ENCODE data around the gene PLCB4. TPM values are rescaled to one million over a fixed set of nuclear protein-coding genes. Genes with fewer than 3 reads are reported as not detected.

PLCB4 gene
- total RNA-seq, 6 experiments from 2014 or later = 71.8 to 95.7 (median 79.1) TPM

DNA sequence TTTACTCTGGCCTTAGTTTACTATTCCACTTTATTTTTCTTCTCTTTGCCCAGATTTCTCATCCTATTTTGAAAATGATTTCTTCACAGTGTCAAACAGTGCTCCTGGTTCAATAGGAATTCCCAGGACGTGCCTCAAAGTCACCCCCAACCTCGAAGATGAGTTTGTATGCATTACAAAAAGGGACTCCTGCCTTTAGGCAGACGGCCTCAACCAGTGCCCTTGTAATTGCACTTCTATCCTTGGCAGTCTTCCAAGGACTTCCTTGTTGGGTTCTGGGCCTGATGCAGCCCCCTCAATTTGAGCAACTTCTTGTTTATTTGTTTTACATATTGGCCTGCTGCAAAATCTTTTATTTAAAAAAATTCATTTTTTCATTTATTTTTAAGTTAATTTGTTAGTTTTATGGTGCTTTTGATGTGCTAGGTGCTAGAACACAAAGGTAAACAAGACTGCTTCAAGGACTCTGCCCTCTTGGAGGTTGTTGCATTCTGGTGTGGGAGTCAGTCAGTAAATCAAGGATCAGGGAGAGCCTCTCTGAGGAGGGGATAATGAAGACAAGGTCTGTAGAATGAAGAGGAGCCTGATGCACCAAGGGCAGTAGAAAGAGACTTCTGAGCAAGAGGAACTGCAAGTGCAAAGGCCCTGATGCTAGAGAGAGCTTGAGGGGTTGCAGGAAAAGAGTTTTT, 264.0 kb downstream of the PLCB4 start:
- no peaks in the 10 kb centered on the region; the same call in 1 of the 2 replicates for H3K27me3 Mint-ChIP-seq (ENCODE audit: insufficient read depth)
- peaks cover 3% of the 10 kb centered on the region; the same call in 1 of the 2 replicates for H3K36me3 Mint-ChIP-seq (ENCODE audit: low read depth)
- H3K4me1 Mint-ChIP-seq (ENCODE audit: low read depth) = peaks cover 35% of the 10 kb centered on the region
- H3K9me3 Mint-ChIP-seq = no peaks in the 10 kb centered on the region
- no peak for DNase-seq
- TF ChIP-seq CTCF (IDR thresholded peaks at IDR 0.05) = no peak
- H3K4me3 Mint-ChIP-seq = no peak overlapping the region
- H3K27ac Mint-ChIP-seq = no peak overlapping the region

DNA sequence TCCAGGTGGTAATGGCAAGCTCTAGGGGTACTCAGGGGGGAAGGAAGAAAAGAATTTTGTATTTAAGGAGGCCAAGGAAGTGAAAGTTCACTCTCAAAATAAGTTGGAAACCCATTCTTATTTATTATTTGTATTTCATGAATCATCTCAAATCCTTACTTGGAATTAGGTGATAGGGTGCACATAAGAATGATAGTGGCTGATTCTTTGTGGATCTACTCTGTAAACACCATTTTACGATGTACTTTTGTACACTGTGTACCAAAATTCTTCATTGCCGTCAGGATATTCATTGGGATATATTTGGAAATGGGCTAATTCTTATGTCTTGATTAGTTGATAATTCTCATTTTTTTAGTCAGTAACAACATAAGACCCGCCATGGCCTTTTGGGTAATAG, 266.0 kb downstream of the PLCB4 start:
- no peak for TF ChIP-seq CTCF (IDR thresholded peaks at IDR 0.05)
- Mint-ChIP-seq H3K36me3 (ENCODE audit: low read depth) (peaks cover 11% of the 10 kb centered on the region), H3K4me3 (no peak overlapping the region), H3K4me1 (ENCODE audit: low read depth) (peaks cover 26% of the 10 kb centered on the region), H3K9me3 (no peaks in the 10 kb centered on the region), H3K27me3 (ENCODE audit: insufficient read depth) (no peaks in the 10 kb centered on the region), H3K27ac (no peak overlapping the region)
- no peak for DNase-seq

GRCh38 chr20:9338101-9338500, 269.2 kb downstream of the PLCB4 start:
- no peak for DNase-seq
- Mint-ChIP-seq H3K4me1 (ENCODE audit: low read depth) (peaks cover 34% of the 10 kb centered on the region), H3K27ac (no peak overlapping the region), H3K4me3 (no peak overlapping the region), H3K9me3 (no peaks in the 10 kb centered on the region), H3K36me3 (ENCODE audit: low read depth) (peaks cover 31% of the 10 kb centered on the region), H3K27me3 (ENCODE audit: insufficient read depth) (no peaks in the 10 kb centered on the region)
- TF ChIP-seq CTCF (IDR thresholded peaks at IDR 0.05) = no peak

DNA sequence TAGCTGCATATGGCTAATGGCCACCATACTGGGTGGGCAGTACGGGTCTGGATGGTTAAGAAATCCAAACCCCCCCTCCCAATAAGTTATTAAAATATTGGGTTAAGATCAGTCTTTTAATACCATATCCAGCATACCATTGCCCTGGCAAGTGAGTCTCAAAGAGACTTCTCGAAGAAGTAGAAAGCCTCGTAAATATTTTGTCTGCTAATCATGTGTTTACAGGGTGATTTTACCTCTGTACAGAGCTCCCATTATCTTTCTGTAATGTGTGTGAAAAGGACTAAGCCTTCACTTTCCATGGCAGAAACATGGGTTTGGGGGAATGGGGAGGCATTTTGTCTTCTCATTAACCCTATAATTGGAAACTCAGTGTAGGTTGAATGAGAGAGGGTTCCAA, 270.8 kb downstream of the PLCB4 start:
- no peak overlapping the region for H3K27ac Mint-ChIP-seq
- no peak overlapping the region for H3K4me3 Mint-ChIP-seq
- peaks cover 50% of the 10 kb centered on the region for H3K4me1 Mint-ChIP-seq (ENCODE audit: low read depth)
- no peak for TF ChIP-seq CTCF (IDR thresholded peaks at IDR 0.05)
- H3K36me3 Mint-ChIP-seq (ENCODE audit: low read depth) = peaks cover 42% of the 10 kb centered on the region
- no peak for DNase-seq
- H3K9me3 Mint-ChIP-seq = no peaks in the 10 kb centered on the region
- H3K27me3 Mint-ChIP-seq (ENCODE audit: insufficient read depth) = no peaks in the 10 kb centered on the region; the same call in 1 of the 2 replicates

DNA sequence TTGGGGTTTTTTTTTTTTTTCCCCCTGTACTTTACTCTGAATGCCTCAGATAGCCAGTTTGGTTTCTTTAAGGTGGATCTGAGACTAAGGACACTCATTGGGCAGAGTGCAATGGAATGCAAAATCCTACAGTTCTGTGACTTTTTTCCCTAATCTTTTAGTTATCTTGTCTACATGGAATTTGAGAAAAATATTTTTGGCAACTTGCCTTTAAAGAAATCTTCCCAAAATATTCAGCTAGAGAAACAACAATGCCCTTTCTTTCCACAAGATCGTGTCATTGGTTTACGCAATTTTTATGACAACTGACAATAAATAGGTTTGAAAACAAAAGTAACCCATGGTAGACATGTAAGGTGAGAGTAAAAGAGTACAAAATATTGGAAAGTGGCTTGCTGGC, 273.8 kb downstream of the PLCB4 start:
- H3K4me1 Mint-ChIP-seq (ENCODE audit: low read depth) = peaks cover 58% of the 10 kb centered on the region
- no peak for TF ChIP-seq CTCF (IDR thresholded peaks at IDR 0.05)
- no peaks in the 10 kb centered on the region for H3K9me3 Mint-ChIP-seq

More for the DNA sequence above, 273.8 kb downstream of the PLCB4 start:
- H3K27ac Mint-ChIP-seq = no peak overlapping the region
- no peak for DNase-seq
- peaks cover 43% of the 10 kb centered on the region for H3K36me3 Mint-ChIP-seq (ENCODE audit: low read depth)
- H3K27me3 Mint-ChIP-seq (ENCODE audit: insufficient read depth) = no peaks in the 10 kb centered on the region; the same call in none of the 2 replicates
- H3K4me3 Mint-ChIP-seq = no peak overlapping the region

All from HFFc6 (cell line).